Measurements from ENCODE around the gene TRPM8.
"Not testable (repeated sequence)": the region's sequence is repeated elsewhere in the genome, so short reads cannot be mapped to it uniquely, and the experiment has no call there.

TRPM8 gene

DNA sequence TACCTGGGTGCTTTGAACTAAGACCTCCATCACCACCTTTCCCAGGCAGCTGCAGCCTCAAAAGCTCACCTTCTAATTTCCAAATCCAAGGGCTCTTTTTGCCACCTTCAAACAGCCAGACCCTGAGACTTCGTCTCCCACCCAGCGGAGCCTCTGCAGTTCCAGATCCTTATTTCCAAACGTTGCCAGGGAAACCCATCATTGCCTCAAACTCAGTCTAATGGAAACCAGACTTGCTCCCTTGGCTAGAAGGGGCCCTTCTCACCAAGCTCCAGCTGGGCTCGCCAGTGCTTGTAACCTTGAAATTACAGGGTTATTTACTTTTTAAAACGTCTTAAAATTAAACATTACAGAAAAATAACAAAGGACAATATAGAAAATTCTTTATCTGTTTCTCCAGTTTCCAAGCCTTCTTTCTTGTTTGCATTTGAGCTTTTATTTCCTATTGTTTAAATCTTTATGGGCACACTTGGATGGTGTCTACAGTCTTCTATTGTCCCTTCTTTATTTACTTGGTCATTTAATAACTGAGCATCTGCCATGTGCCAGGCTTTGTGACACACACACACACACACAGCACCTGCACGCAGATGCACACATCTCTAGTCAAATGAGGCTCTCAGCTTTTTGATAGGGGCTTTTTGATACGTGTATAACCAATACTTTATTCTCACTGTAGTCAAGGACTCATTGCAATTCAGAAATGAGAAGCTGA is 36.1 kb downstream of the TRPM8 start:
- no peak for TF ChIP-seq CTCF (conservative IDR thresholded peaks at IDR 0.05; ENCODE audit: low read depth)
- ChIA-PET POLR2A (ENCODE audit: low non-redundant PET) (no interaction called here), CTCF (interaction anchor here (0.7 kb wide), 1 partner anchor 1071 kb away, joined by 3 read pairs; no protein-coding TSS in a partner anchor)
- H3K27ac ChIP-seq, result no peak overlapping the region
- no peak for DNase-seq (ENCODE audit: low spot score)

- CTCF ChIA-PET, result no interaction called here
- TF ChIP-seq CTCF (conservative IDR thresholded peaks at IDR 0.05; ENCODE audit: low read depth), result no peak
- no peak overlapping the region for H3K27ac ChIP-seq
- DNase-seq (ENCODE audit: low spot score), result no peak
- POLR2A ChIA-PET (ENCODE audit: low non-redundant PET), result no interaction called here
Measured at GRCh38 chr2:233960203-233960602, 43.0 kb downstream of the TRPM8 start.

DNA sequence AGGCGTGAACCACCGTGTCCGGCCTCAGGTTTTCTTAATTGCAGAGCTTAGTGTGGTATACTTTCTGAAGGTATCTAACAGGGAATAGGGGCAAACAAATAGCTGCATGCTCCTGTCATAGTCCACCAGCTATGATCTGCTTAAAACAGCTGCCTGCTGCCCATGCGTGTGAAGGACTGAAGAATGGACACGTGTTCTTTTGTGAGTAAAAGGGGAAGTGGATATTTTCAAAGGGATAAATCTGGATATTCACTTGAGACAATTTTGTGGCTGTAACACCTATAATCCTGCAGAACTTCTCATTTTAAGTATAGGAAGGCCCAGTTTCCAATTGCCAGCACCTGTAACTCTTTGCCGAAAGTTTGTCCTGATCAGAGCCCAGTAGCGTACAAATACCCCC is 44.7 kb downstream of the TRPM8 start:
- H3K27ac ChIP-seq, result no peak overlapping the region
- POLR2A ChIA-PET (ENCODE audit: low non-redundant PET), result no interaction called here
- CTCF ChIA-PET, result no interaction called here
- DNase-seq (ENCODE audit: low spot score), result no peak
- TF ChIP-seq CTCF (conservative IDR thresholded peaks at IDR 0.05; ENCODE audit: low read depth), result no peak

DNA sequence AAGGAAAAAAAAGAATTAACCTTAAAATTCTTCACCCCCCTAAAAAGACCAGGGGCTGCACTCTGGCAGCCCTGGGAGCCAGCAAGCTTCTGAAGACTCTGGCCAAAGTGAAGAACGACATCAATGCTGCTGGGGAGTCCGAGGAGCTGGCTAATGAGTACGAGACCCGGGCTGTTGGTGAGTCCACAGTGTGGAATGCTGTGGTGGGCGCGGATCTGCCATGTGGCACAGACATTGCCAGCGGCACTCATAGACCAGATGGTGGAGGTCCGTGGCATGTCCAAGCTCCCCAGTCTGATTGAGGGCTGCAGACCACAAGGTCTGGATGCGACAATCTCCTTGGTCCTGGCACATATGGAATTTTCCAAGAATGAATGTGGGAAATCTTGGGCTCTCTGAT is 47.4 kb downstream of the TRPM8 start:
- no peak overlapping the region for H3K27ac ChIP-seq
- ChIA-PET CTCF (no interaction called here), POLR2A (ENCODE audit: low non-redundant PET) (no interaction called here)
- no peak for TF ChIP-seq CTCF (conservative IDR thresholded peaks at IDR 0.05; ENCODE audit: low read depth)
- no peak for DNase-seq (ENCODE audit: low spot score)

DNA sequence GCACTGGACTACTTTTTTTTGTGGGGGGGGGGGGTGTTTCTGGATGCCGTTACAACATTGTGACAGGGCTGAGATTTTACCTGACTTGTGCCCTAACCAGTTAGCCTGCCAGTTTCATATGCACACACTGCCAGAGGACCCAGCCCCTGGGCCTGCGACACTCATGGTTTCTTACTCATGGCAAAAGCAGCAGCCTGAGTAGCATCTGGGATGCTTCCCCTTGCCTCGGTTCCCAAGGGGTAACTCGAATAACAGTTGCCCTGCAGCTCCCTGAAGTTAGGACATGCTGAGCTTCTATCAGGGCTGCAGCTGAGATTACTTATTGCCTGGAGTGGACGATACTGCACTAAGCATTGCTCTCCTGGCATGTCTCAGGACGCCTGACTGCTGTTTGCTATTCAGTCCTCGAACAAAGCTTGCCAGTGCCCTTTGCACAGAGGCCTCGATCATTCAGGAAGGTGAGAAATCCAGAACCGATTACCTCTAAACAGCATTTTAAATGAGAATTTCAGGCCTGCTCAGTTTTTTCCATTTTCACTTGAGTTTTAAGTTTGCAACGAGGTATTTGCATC is 47.9 kb downstream of the TRPM8 start:
- TF ChIP-seq CTCF (conservative IDR thresholded peaks at IDR 0.05; ENCODE audit: low read depth), result no peak
- no peak for DNase-seq (ENCODE audit: low spot score)
- CTCF ChIA-PET, result interaction anchor here (0.6 to 0.7 kb wide), 2 partner anchors 357 to 370 kb away, joined by 3 to 4 read pairs; no protein-coding TSS in a partner anchor
- no peak overlapping the region for H3K27ac ChIP-seq
- POLR2A ChIA-PET (ENCODE audit: low non-redundant PET), result no interaction called here

DNA sequence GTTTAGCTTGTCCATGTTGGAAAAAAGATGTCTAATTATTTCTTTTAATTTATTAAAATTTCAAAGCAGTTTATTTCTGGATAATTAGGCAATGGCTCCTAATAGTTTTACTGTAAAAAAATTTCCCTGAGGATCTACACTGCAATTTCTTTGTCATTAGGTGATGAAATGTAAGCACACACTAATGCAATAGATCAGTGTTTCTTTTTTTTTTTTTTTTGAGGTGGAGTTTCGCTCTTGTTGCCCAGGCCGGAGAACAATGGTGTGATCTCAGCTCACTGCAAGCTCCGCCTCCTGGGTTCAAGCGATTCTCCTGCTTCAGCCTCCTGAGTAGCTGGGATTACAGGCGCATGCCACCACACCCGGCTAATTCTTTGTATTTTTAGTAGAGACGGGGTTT is 48.5 kb downstream of the TRPM8 start:
- CTCF ChIA-PET, result interaction anchor here (0.6 to 0.7 kb wide), 2 partner anchors 357 to 369 kb away, joined by 3 to 4 read pairs; no protein-coding TSS in a partner anchor
- POLR2A ChIA-PET (ENCODE audit: low non-redundant PET); H3K27ac ChIP-seq; DNase-seq (ENCODE audit: low spot score): not testable (repeated sequence)

DNA sequence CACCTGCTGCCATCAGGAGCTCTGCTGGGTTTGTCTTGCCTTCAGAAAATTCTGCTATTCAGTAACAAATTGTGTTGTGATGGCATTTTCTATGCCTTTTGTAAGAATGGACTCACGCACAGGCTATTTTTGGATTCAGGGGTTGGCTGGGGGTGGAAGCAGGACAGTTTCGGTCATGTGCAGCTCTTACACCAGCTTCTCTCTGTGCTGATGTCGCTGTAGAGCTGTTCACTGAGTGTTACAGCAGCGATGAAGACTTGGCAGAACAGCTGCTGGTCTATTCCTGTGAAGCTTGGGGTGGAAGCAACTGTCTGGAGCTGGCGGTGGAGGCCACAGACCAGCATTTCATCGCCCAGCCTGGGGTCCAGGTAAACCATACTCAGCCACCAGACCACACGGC is 49.2 kb downstream of the TRPM8 start:
- POLR2A ChIA-PET (ENCODE audit: low non-redundant PET), result no interaction called here
- no peak for TF ChIP-seq CTCF (conservative IDR thresholded peaks at IDR 0.05; ENCODE audit: low read depth)
- CTCF ChIA-PET, result no interaction called here
- DNase-seq (ENCODE audit: low spot score), result no peak
- H3K27ac ChIP-seq, result no peak overlapping the region
